HG02870 (cell line): ENCODE measurements around the gene MAGT1.
"Not testable (repeated sequence)": the region's sequence is repeated elsewhere in the genome, so short reads cannot be mapped to it uniquely, and the experiment has no call there.

Experiments used
- ATAC-seq: cut with Tn5 transposase; IDR thresholded peaks from one replicate; pipeline ENCODE4 v1.9.1; 2021; ENCODE audit warnings: mild to moderate bottlenecking, moderate library complexity; ENCODE audit not compliant: unreplicated experiment

Gene MAGT1

DNA sequence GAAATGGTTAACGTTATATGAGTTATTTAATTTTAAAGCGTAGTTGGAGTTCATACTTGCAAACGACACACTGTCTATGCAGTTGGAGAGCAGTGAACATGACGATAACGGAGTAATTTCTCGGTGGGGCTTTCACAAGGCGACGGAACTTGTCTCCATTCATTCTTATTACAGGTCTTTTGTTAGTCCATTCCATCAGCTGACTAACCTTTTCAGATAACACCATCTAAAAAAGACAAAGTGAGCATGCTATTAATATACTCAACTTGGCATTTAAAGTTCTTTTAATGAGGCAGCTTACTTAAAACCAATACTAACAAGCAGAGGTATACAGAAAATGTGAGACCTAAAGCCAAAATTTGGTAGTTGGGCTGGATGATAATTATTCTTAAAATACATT, 19.9 kb downstream of the MAGT1 start:
- ATAC-seq: no peak

- not testable (repeated sequence) for ATAC-seq
Measured at GRCh38 chrX:77831544-77831943, 63.7 kb downstream of the MAGT1 start.

- not testable (repeated sequence) for ATAC-seq
Measured at GRCh38 chrX:77821989-77822388, 73.2 kb downstream of the MAGT1 start.

- ATAC-seq: no peak
Measured at GRCh38 chrX:77820091-77820727, 75.0 kb downstream of the MAGT1 start.

GRCh38 chrX:77814210-77814609, 81.0 kb downstream of the MAGT1 start:
- ATAC-seq: no peak

GRCh38 chrX:77802201-77802600, 93.0 kb downstream of the MAGT1 start:
- ATAC-seq: no peak

GRCh38 chrX:77795124-77795523, 100.1 kb downstream of the MAGT1 start:
- ATAC-seq: no peak

GRCh38 chrX:77793946-77794345, 101.3 kb downstream of the MAGT1 start:
- no peak for ATAC-seq

- no peak for ATAC-seq
Measured at GRCh38 chrX:77788050-77788449, 107.2 kb downstream of the MAGT1 start.

DNA sequence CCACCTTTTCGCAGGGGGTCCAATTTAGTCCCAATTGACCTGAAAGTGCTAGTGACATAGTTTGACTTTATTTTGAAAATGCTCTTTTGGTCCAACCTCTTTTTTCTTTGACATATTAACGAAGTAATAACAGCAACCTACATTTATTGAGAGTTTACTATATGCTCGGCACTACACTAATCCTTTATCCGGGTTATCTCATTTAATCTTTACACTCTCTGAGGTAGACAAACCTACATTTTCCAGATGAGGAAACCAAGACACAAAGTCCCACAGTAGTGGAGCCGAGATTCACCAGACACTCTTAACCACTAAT, 108.9 kb downstream of the MAGT1 start:
- ATAC-seq: no peak

GRCh38 chrX:77785486-77786364, 109.5 kb downstream of the MAGT1 start, which contains the start of gene ATRX:
ATRX (minus strand) TSS chrX:77786216; CDS start chrX:77786001, 215 bp downstream.
- ATAC-seq: peak; percentile 87

DNA sequence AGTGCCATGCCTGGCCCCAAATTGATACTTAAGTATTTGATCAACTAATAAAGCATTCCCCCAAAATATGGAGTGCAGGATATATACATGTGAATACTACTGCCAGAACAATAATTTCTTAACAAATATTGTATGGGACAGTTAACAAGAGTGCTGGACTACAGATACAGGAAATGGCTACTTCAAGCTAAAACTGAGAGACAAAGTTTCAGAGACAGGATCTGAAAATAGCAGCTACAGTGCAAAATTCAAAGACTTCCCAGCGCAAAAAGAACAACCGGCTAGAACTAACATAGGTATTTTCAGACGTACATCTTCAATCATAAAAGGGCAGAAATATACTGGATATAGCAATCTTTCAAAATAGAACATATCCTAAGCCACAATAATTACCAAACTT, 115.5 kb downstream of the MAGT1 start:
- ATAC-seq: no peak

DNA sequence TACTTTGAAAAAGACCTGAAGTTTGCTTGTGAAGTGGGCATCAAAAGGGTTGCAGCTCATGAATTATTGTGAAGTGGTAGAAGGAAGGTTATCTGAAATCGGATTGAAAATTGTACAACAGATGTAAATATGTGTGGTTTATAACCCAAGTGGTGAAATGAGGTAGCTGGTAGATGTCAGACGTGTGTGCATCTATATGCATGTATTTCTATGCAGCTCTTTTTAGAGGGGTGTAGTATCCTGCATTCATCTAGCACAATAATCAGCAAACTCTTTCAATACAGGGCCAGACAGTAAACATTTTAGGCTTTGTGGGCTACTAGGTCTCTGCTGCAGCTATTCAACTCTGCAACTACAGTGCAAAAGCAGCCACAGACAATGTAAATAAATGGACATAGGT, 118.6 kb downstream of the MAGT1 start:
- no peak for ATAC-seq
